UCSD-AML1 (cell line): ENCODE results near the gene PLPPR5.

ENCODE experiments used
- DNase-seq: peaks from one replicate; lab custom pipeline; 2025; ENCODE audit not compliant: unreplicated experiment; lab: John Stamatoyannopoulos, UW

PLPPR5 gene

GRCh38 chr1:98860329-98860728 lies 144.3 kb downstream of the PLPPR5 start:
- DNase-seq: no peak

GRCh38 chr1:98854137-98854536 lies 150.5 kb downstream of the PLPPR5 start:
- no peak for DNase-seq

- DNase-seq: no peak
Observed at GRCh38 chr1:98849969-98850636, 154.6 kb downstream of the PLPPR5 start.

GRCh38 chr1:98842241-98842640 lies 162.4 kb downstream of the PLPPR5 start:
- no peak for DNase-seq
